T-helper 17 cell (primary cell): ENCODE data around the gene TRAF2. TPM values are rescaled to one million over a fixed set of nuclear protein-coding genes. Genes with fewer than 3 reads are reported as not detected.

Experiments used
- ATAC-seq: fragments of 150-1000 bp; cut with Tn5 transposase; 2 replicates; pipeline ENCODE4 v1.10.0; 2021; ENCODE audit warnings: mild to moderate bottlenecking, moderate library complexity
- DNase-seq, 3 donors: peaks; one replicate each; pipeline versions ENCODE4 v3.0.0 to v3.0.0-alpha.2; 2020 to 2021
- H3K9me3 ChIP-seq: one replicate; pipeline ENCODE4 v1.7.0; 2013; ENCODE audit warnings: low read length, mild to moderate bottlenecking; ENCODE audit not compliant: control insufficient read depth, poor library complexity, severe bottlenecking
- H3K27ac Mint-ChIP-seq: one replicate; pipeline ENCODE4 v1.8.0; 2022; ENCODE audit warnings: mild to moderate bottlenecking, moderate library complexity, mixed read lengths
- H3K27me3 Mint-ChIP-seq: one replicate; pipeline ENCODE4 v1.8.0; 2022; ENCODE audit warnings: mixed read lengths
- H3K36me3 Mint-ChIP-seq: one replicate; pipeline ENCODE4 v1.8.0; 2022; ENCODE audit warnings: low read depth, mixed read lengths
- H3K4me1 Mint-ChIP-seq: one replicate; pipeline ENCODE4 v1.8.0; 2022; ENCODE audit warnings: mild to moderate bottlenecking, mixed read lengths
- H3K4me3 Mint-ChIP-seq: one replicate; pipeline ENCODE4 v1.8.0; 2022; ENCODE audit warnings: mild to moderate bottlenecking, moderate library complexity, mixed read lengths
- total RNA-seq, 4 donors: library from RNA in 2 of 4; stranded (reverse) in 2 of 4; gene quantifications; one replicate each; pipeline ENCODE4 v1.2.3 and lab custom pipeline; 2022 to 2026

Gene TRAF2
- total RNA-seq, 2 donors from 2014 or later: 20.8 to 21.4 TPM

DNA sequence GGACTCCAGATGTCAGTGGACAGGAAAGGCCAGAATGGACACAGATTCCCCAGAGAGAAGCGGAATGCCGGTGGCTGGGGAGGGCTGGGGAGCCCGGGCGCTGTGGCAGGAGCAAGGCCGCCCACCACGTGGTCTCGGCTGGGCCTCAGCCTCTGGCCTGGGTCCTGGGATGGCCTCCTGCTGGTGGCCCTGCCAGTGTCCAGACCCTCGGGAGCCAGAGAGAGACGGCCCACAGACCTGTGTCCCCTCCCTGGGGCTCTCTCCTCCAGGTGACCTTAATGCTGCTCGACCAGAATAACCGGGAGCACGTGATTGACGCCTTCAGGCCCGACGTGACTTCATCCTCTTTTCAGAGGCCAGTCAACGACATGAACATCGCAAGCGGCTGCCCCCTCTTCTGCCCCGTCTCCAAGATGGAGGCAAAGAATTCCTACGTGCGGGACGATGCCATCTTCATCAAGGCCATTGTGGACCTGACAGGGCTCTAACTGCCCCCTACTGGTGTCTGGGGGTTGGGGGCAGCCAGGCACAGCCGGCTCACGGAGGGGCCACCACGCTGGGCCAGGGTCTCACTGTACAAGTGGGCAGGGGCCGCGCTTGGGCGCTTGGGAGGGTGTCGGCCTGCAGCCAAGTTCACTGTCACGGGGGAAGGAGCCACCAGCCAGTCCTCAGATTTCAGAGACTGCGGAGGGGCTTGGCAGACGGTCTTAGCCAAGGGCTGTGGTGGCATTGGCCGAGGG, 39.3 kb downstream of the TRAF2 start:
- H3K27me3 Mint-ChIP-seq: no peaks in the 10 kb centered on the region
- peaks cover 2% of the 10 kb centered on the region for H3K36me3 Mint-ChIP-seq
- H3K4me3 Mint-ChIP-seq: no peak overlapping the region
- no peak overlapping the region for H3K27ac Mint-ChIP-seq
- DNase-seq (no peak), ATAC-seq (no peak)
- H3K4me1 Mint-ChIP-seq: peaks cover 11% of the 10 kb centered on the region
- no peaks in the 10 kb centered on the region for H3K9me3 ChIP-seq

DNA sequence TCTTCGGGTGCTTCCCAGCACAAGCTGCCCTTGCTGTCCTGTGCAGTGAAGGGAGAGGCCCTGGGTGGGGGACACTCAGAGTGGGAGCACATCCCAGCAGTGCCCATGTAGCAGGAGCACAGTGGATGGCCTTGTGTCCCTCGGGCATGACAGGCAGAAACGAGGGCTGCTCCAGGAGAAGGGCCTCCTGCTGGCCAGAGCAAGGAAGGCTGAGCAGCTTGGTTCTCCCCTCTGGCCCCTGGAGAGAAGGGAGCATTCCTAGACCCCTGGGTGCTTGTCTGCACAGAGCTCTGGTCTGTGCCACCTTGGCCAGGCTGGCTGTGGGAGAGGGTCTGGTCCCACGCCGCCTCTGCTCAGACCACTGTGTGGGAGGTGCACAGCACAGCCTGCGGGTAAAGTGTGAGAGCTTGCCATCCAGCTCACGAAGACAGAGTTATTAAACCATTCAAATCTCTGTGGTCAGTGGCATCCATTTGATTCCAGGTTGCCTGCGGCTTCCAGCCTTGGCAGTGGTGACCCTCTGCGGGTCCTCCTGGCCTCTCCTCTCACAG, 39.9 kb downstream of the TRAF2 start:
- no peak for DNase-seq
- no peak overlapping the region for H3K27ac Mint-ChIP-seq
- H3K27me3 Mint-ChIP-seq: no peaks in the 10 kb centered on the region
- H3K9me3 ChIP-seq: no peaks in the 10 kb centered on the region
- no peak overlapping the region for H3K4me3 Mint-ChIP-seq
- peaks cover 11% of the 10 kb centered on the region for H3K4me1 Mint-ChIP-seq
- peaks cover 2% of the 10 kb centered on the region for H3K36me3 Mint-ChIP-seq
- no peak for ATAC-seq

- Mint-ChIP-seq H3K27ac (no peak overlapping the region), H3K4me3 (no peak overlapping the region), H3K27me3 (no peaks in the 10 kb centered on the region), H3K36me3 (peaks cover 2% of the 10 kb centered on the region), H3K4me1 (peaks cover 11% of the 10 kb centered on the region)
- H3K9me3 ChIP-seq: no peaks in the 10 kb centered on the region
- ATAC-seq: no peak
- no peak for DNase-seq
These were observed 40.4 kb downstream of the TRAF2 start for GRCh38 chr9:136926749-136927148.

- Mint-ChIP-seq H3K4me3 (no peak overlapping the region), H3K27ac (peak overlapping the region; percentile 62), H3K36me3 (peaks cover 2% of the 10 kb centered on the region), H3K4me1 (peaks cover 11% of the 10 kb centered on the region), H3K27me3 (no peaks in the 10 kb centered on the region)
- DNase-seq (no peak), ATAC-seq (no peak)
- H3K9me3 ChIP-seq: no peaks in the 10 kb centered on the region
These were observed 41.3 kb downstream of the TRAF2 start for GRCh38 chr9:136927343-136928271.

- Mint-ChIP-seq H3K36me3 (peaks cover 2% of the 10 kb centered on the region), H3K27me3 (no peaks in the 10 kb centered on the region), H3K4me1 (peaks cover 16% of the 10 kb centered on the region), H3K4me3 (no peak overlapping the region), H3K27ac (peak overlapping the region; percentile 41)
- no peak for DNase-seq
- no peaks in the 10 kb centered on the region for H3K9me3 ChIP-seq
- ATAC-seq: no peak
These were observed 42.3 kb downstream of the TRAF2 start for GRCh38 chr9:136928591-136928990.

- Mint-ChIP-seq H3K4me3 (no peak overlapping the region), H3K36me3 (peaks cover 2% of the 10 kb centered on the region), H3K27ac (no peak overlapping the region), H3K4me1 (peaks cover 16% of the 10 kb centered on the region), H3K27me3 (no peaks in the 10 kb centered on the region)
- ATAC-seq (no peak), DNase-seq (no peak)
- H3K9me3 ChIP-seq: no peaks in the 10 kb centered on the region
These were observed 43.7 kb downstream of the TRAF2 start for GRCh38 chr9:136930014-136930413.

DNA sequence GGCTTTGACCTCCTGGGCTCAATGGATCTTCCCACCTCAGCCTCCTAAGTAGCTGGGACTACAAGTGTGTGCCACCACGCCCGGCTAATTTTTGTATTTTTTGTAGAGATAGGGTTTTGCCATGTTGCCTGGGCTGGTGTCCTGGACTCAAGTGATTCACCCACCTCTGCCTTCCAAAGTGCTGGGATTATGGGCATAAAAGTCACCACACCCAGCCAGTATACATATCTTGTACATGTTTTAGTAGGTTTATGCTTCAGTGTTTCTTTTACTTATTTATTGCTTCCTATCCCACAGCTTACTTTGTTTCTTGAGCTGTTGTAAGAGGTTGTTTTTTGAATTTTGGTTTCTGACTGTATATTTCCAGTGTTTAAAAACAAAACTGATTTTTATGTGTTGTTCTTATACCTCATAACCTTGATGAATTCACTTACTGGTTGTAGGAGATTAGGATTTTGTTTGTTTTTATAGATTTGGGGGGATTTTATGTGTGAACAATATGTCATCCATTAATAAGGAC, 45.4 kb downstream of the TRAF2 start:
- no peaks in the 10 kb centered on the region for H3K27me3 Mint-ChIP-seq
- DNase-seq (no peak), ATAC-seq (no peak)
- no peaks in the 10 kb centered on the region for H3K9me3 ChIP-seq
- H3K4me3 Mint-ChIP-seq: no peak overlapping the region
- no peak overlapping the region for H3K27ac Mint-ChIP-seq
- H3K4me1 Mint-ChIP-seq: peaks cover 16% of the 10 kb centered on the region
- H3K36me3 Mint-ChIP-seq: peaks cover 2% of the 10 kb centered on the region

DNA sequence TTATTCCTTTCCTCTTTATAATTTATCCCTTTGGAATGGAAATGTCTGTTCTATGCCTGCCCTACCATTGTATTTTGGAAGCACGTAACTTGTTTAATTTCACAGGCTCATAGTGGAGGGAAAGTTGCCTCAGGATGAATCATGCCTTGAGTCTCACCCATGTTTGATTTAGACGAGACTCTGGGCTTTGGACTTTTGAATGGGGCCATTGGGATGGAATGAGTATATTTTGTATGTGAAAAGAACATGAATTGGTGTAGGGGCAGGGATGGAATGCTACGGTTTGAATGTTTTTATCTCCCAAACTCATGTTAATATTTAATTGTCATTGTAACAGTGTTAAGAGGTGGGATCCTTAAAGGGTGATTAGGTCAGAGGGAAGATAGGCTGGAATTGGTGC, 48.0 kb downstream of the TRAF2 start:
- no peaks in the 10 kb centered on the region for H3K9me3 ChIP-seq
- H3K27me3 Mint-ChIP-seq: no peaks in the 10 kb centered on the region
- no peak overlapping the region for H3K27ac Mint-ChIP-seq
- DNase-seq (no peak), ATAC-seq (no peak)
- peaks cover 1% of the 10 kb centered on the region for H3K36me3 Mint-ChIP-seq
- H3K4me3 Mint-ChIP-seq: no peak overlapping the region
- peaks cover 8% of the 10 kb centered on the region for H3K4me1 Mint-ChIP-seq

- H3K4me1 Mint-ChIP-seq: peaks cover 8% of the 10 kb centered on the region
- H3K4me3 Mint-ChIP-seq: no peak overlapping the region
- DNase-seq (no peak), ATAC-seq (no peak)
- H3K27ac Mint-ChIP-seq: no peak overlapping the region
- no peaks in the 10 kb centered on the region for H3K9me3 ChIP-seq
- H3K27me3 Mint-ChIP-seq: no peaks in the 10 kb centered on the region
- peaks cover 4% of the 10 kb centered on the region for H3K36me3 Mint-ChIP-seq
These were observed 49.3 kb downstream of the TRAF2 start for GRCh38 chr9:136935651-136936050.

GRCh38 chr9:136936645-136937170, 50.4 kb downstream of the TRAF2 start:
- Mint-ChIP-seq H3K27ac (no peak overlapping the region), H3K4me1 (peaks cover 8% of the 10 kb centered on the region), H3K27me3 (no peaks in the 10 kb centered on the region), H3K4me3 (no peak overlapping the region), H3K36me3 (peaks cover 4% of the 10 kb centered on the region)
- DNase-seq (no peak), ATAC-seq (no peak)
- no peaks in the 10 kb centered on the region for H3K9me3 ChIP-seq

GRCh38 chr9:136937186-136938001, 51.1 kb downstream of the TRAF2 start:
- H3K4me1 Mint-ChIP-seq: peaks cover 8% of the 10 kb centered on the region
- no peaks in the 10 kb centered on the region for H3K9me3 ChIP-seq
- no peak overlapping the region for H3K4me3 Mint-ChIP-seq
- peaks cover 4% of the 10 kb centered on the region for H3K36me3 Mint-ChIP-seq
- H3K27ac Mint-ChIP-seq: peak overlapping the region; percentile 11
- DNase-seq (no peak), ATAC-seq (no peak)
- no peaks in the 10 kb centered on the region for H3K27me3 Mint-ChIP-seq

GRCh38 chr9:136939431-136939995, 53.2 kb downstream of the TRAF2 start:
- no peaks in the 10 kb centered on the region for H3K27me3 Mint-ChIP-seq

More at GRCh38 chr9:136939431-136939995, 53.2 kb downstream of the TRAF2 start:
- H3K36me3 Mint-ChIP-seq: peaks cover 4% of the 10 kb centered on the region
- H3K27ac Mint-ChIP-seq: no peak overlapping the region
- ATAC-seq: no peak
- no peaks in the 10 kb centered on the region for H3K4me1 Mint-ChIP-seq
- no peaks in the 10 kb centered on the region for H3K9me3 ChIP-seq
- no peak for DNase-seq
- no peak overlapping the region for H3K4me3 Mint-ChIP-seq
